Astrocyte of the cerebellum (primary cell): ENCODE results near the gene TEX264.

ENCODE experiments used
- DNase-seq: peaks from one replicate; pipeline ENCODE4 v3.0.0-alpha.2; 2011; ENCODE audit warnings: low read depth
- H3K4me3 ChIP-seq: 2 replicates; pipeline ENCODE4 v1.5.1; 2011; ENCODE audit warnings: mild to moderate bottlenecking, low read depth, low read length, moderate library complexity
- in situ Hi-C: cut with HindIII; loops from 2 replicates; pipeline ENCODE4 v1.10.0; 2017; ENCODE audit warnings: low sequenced_read_pairs
- TF ChIP-seq, protein P1 (sequence below): IDR thresholded peaks from 2 replicates; pipeline ENCODE4 v1.5.1; 2012; ENCODE audit warnings: low read length, low read depth, moderate library complexity, mild to moderate bottlenecking; ENCODE audit errors: missing control alignments

The TEX264 gene

DNA sequence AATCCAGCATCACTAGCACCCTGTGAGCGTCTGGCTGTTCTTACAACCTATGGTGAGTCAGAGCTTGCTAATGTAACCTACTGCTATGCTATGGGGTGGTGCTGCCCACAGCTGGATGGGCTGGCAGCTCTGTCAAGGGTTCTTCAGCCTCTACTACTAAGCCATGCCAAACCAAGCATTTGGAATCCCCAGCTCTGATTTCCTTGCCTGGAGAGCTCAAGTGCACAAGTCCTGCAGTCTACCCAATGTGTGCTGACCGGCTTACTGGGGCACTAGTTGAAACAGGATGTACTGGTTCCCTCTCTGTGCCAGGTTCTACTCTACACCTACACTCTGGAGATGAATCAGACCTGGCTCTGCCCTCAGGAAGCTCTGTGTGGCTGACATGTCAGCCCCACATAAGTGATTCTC is 4.2 kb downstream of the TEX264 start:
- TF ChIP-seq, protein P1, sequence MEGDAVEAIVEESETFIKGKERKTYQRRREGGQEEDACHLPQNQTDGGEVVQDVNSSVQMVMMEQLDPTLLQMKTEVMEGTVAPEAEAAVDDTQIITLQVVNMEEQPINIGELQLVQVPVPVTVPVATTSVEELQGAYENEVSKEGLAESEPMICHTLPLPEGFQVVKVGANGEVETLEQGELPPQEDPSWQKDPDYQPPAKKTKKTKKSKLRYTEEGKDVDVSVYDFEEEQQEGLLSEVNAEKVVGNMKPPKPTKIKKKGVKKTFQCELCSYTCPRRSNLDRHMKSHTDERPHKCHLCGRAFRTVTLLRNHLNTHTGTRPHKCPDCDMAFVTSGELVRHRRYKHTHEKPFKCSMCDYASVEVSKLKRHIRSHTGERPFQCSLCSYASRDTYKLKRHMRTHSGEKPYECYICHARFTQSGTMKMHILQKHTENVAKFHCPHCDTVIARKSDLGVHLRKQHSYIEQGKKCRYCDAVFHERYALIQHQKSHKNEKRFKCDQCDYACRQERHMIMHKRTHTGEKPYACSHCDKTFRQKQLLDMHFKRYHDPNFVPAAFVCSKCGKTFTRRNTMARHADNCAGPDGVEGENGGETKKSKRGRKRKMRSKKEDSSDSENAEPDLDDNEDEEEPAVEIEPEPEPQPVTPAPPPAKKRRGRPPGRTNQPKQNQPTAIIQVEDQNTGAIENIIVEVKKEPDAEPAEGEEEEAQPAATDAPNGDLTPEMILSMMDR: no peak
- in situ Hi-C loops: no loop called here
- DNase-seq: no peak
- no peak overlapping the region for H3K4me3 ChIP-seq

DNA sequence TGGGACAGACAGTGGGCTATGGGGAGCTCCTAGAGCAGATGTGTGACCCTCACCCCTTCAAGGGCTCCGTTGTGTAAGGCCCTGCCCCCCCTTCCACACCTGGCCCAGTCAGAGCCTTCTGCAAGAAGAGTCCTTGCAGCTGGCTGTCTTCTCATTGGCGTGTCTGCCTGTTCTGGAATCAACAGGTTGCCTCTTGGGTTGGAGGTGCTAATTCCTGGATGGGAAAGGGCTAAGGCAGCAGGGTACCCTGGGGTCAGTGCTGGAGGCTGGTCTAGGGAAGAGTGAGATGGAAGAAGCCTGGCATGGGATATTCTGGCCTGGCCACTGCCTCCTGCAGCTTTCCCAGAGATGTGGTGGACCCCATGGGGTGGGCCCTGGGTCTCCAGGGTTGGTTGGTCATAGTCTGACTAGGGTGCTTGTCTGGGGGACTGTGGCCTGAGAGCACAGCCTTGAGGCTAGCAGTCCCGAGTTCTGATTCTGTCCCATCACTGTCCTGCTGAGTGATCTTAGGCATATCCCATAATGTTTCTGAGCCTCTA is 5.1 kb downstream of the TEX264 start:
- TF ChIP-seq, protein P1: no peak
- in situ Hi-C loops: no loop called here
- H3K4me3 ChIP-seq: no peak overlapping the region
- DNase-seq: no peak

DNA sequence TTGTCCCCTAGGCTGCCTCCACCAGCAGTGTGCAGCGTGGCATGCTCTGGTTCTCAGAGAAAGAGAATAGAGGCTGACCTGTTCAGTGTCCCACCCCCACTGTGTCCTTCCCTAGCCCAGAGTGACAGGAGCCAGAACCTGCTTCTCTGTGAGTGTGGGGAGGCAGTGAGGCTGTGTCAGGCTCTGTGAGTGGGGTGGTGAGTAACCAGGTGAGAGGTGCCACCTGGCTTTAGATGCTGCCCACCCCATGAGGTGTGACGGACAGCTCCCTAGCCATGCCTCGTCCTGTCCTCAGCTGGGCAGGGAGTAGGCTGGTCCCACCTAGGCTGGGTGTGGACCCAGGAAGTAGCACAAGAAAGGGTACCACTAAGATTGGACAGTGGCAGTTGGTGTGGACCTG is 6.3 kb downstream of the TEX264 start:
- no peak for DNase-seq
- in situ Hi-C loops: no loop called here
- TF ChIP-seq, protein P1: no peak
- H3K4me3 ChIP-seq: no peak overlapping the region

DNA sequence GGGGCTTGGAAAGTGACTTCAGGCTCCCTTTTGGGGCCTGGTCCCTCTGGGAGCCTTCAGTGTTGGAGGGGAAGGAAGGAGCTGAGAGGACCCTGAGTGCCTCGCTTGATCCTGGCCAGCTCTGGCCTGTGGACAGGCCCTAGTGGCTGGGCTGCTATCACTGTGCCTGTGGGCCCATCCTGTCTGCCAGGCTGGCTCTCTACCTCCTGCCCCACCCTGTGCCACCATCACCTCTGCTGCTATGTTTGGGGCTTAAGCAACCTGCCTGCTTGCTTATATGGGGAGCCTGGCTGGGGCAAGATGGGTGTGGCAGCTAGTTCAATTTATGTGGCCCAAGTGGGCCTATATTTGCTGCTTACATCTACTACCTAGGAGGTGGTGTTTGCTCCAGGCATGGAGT is 7.1 kb downstream of the TEX264 start:
- TF ChIP-seq, protein P1: no peak

DNA sequence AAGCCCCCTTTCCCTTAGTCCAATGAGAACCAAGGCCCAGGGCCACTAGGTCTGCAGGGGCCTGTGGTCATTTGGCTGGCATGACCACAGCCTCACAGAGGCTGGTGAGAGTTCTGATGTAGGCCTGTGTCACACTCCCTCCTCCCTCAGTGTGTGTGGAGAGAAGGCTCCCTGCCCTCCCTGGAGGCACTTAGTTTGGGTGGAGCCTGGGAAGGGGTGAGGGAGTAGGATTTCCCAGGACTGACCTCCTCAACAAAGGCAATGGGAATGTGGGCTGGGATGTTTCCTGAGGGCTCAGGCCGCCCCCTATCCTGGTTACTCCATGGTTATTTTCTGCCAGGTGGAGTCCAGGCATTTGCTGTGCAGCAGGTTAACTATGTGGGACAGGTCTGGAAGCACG is 7.6 kb downstream of the TEX264 start:
- no peak overlapping the region for H3K4me3 ChIP-seq
- TF ChIP-seq, protein P1: no peak
- in situ Hi-C loops: no loop called here
- no peak for DNase-seq

More for the DNA sequence above, 7.1 kb downstream of the TEX264 start:
- in situ Hi-C loops: no loop called here
- H3K4me3 ChIP-seq: no peak overlapping the region
- no peak for DNase-seq

DNA sequence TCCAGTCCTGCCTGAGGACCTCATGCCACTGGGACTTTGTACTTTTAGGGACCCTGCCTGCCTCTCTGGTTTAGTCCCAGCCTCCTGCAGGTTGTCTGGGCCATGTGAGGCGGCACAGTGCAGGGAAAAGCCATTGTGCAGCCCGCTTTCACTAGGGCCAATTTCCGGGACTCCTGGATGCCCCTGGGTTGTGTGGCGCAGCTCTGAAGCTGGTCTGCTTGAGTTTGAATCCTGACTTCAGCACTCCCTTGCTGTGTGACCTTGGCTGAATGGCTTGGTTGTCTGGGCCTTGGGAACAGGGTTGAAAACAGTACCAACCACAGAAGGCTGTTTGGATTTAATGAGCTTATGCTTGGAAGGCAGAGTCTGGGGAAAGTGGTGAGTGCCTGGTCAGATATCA is 8.3 kb downstream of the TEX264 start:
- TF ChIP-seq, protein P1: no peak
- in situ Hi-C loops: no loop called here
- H3K4me3 ChIP-seq: no peak overlapping the region
- DNase-seq: no peak
